Kidney (tissue), 22 donors: ENCODE results near the gene B9D2. TPM values are rescaled to one million over a fixed set of nuclear protein-coding genes. Genes with fewer than 3 reads are reported as not detected.

Experiments used
- DNase-seq, 5 donors: peaks; one replicate each; pipeline ENCODE4 v3.0.0-alpha.2; 2013 to 2020
- FAIRE-seq: peaks from 2 replicates; lab custom pipeline; 2012; peaks lifted over from hg19 to GRCh38; lab: Jason Lieb, UNC
- H3K27ac ChIP-seq, 2 donors: one replicate each; pipeline ENCODE4 v1.7.0; 2013; ENCODE audit warnings: low read depth in 2 of 2, low read length in 2 of 2, inconsistent platforms in 1 of 2
- H3K27me3 ChIP-seq: one replicate; pipeline ENCODE4 v1.7.1; 2013; ENCODE audit warnings: low read length, inconsistent platforms; ENCODE audit not compliant: control insufficient read depth, insufficient read depth
- H3K36me3 ChIP-seq, 3 donors: one replicate each; pipeline versions ENCODE4 v1.7.0 to v1.7.1; 2013; ENCODE audit warnings: low read length in 3 of 3, control low read depth in 1 of 3, inconsistent platforms in 1 of 3; ENCODE audit not compliant: insufficient read depth in 3 of 3, control insufficient read depth in 2 of 3
- H3K4me1 ChIP-seq, 3 donors: one replicate each; pipeline versions ENCODE4 v1.7.0 to v1.7.1; 2013; ENCODE audit warnings: low read length in 3 of 3, inconsistent platforms in 1 of 3, low read depth in 1 of 3; ENCODE audit not compliant: control insufficient read depth in 2 of 3, insufficient read depth in 2 of 3
- H3K4me3 ChIP-seq, 3 donors: one replicate each; pipeline versions ENCODE4 v1.7.0 to v1.8.1; 2013; ENCODE audit warnings: low read length in 3 of 3, control low read depth in 1 of 3, inconsistent platforms in 1 of 3
- H3K9ac ChIP-seq, 3 donors: one replicate each; pipeline versions ENCODE4 v1.7.0 to v1.7.1; 2013; ENCODE audit warnings: low read length in 3 of 3, control low read depth in 1 of 3, inconsistent platforms in 1 of 3
- H3K9me3 ChIP-seq, 3 donors: one replicate each; pipeline versions ENCODE4 v1.7.0 to v1.7.1; 2013; ENCODE audit warnings: low read length in 3 of 3, control low read depth in 1 of 3, inconsistent platforms in 1 of 3; ENCODE audit not compliant: control insufficient read depth in 2 of 3, insufficient read depth in 1 of 3
- intact Hi-C: fragments of 100-400 bp; cut with DNase I; formaldehyde crosslinking; loops from one replicate; pipeline ENCODE4 v1.11.1; 2022
- long read RNA-seq, 10 donors: library from polyadenylated mRNA in 1 of 10; unstranded in 1 of 10; transcript quantifications; one replicate each; pipeline ENCODE4 v2.0.0 and lab custom pipeline, GENCODE V29; 2021 to 2026
- polyA plus RNA-seq: library from polyadenylated mRNA; stranded (reverse); fragments of 350-450 nt; fragmentation: Illumina TruSeq; extraction: RNeasy Lipid Tissue Mini Kit (QIAGEN cat#74804); gene quantifications from one replicate; pipeline ENCODE4 v1.2.3, GENCODE V29; 2014; ENCODE audit warnings: low read depth, low replicate concordance; ENCODE audit not compliant: insufficient read depth
- total RNA-seq: library from RNA; stranded (reverse); fragmentation: NEBNext Ultra II Directional; extraction: Animal tissue kit (Norgen Biotek cat#: 25700); gene quantifications from one replicate; pipeline ENCODE4 v1.2.1, GENCODE V29; 2021
- TF ChIP-seq, protein P1 (sequence below): IDR thresholded peaks from 3 replicates; pipeline ENCODE4 v1.5.1; 2012; ENCODE audit warnings: mild to moderate bottlenecking, moderate library complexity, borderline replicate concordance; ENCODE audit not compliant: insufficient read depth; ENCODE audit errors: extremely low read depth
- donor health status: control.
- donor health status: control.
- donor health status: control.
- donor health status: control.
- donor health status: control.
- donor health status: DM: yes; HTN: yes; CAD: no.
- donor health status: Normal renal cell carcinoma (clear cell type).

The B9D2 gene, protein sequence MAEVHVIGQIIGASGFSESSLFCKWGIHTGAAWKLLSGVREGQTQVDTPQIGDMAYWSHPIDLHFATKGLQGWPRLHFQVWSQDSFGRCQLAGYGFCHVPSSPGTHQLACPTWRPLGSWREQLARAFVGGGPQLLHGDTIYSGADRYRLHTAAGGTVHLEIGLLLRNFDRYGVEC
- total RNA-seq (12.6 TPM), polyA plus RNA-seq (15.7 TPM)
- long read RNA-seq, donor 1, partial matches to known transcripts, result 0 of 2 reads
- long read RNA-seq, donor 1, other reads (novel, unspliced or antisense), result 0 of 2 reads
- long read RNA-seq, donor 2, transcript B9D2-201 (4 exons, 1,027 nt), result major isoform, 6 of 15 reads
- long read RNA-seq, donor 2, partial matches to known transcripts, result 9 of 15 reads
- long read RNA-seq, donor 2, other reads (novel, unspliced or antisense), result 0 of 15 reads
- long read RNA-seq, donor 3, transcript B9D2-201 (4 exons, 1,027 nt), result major isoform, 6 of 13 reads
- long read RNA-seq, donor 3, partial matches to known transcripts, result 7 of 13 reads
- long read RNA-seq, donor 3, other reads (novel, unspliced or antisense), result 0 of 13 reads
- long read RNA-seq, donor 4, partial matches to known transcripts, result 0 of 2 reads
- long read RNA-seq, donor 4, other reads (novel, unspliced or antisense), result 0 of 2 reads
- long read RNA-seq, donor 5, result 0 reads
- long read RNA-seq, donor 6, partial matches to known transcripts, result 0 of 4 reads
- long read RNA-seq, donor 6, other reads (novel, unspliced or antisense), result 0 of 4 reads
- long read RNA-seq, donor 7, transcript B9D2-201 (4 exons, 1,027 nt), result major isoform, 7 of 19 reads
- long read RNA-seq, donor 7, partial matches to known transcripts, result 11 of 19 reads
- long read RNA-seq, donor 7, other reads (novel, unspliced or antisense), result 1 of 19 reads
- long read RNA-seq, donor 8, transcript B9D2-201 (4 exons, 1,027 nt), result major isoform, 5 of 6 reads
- long read RNA-seq, donor 8, partial matches to known transcripts, result 0 of 6 reads
- long read RNA-seq, donor 8, other reads (novel, unspliced or antisense), result 0 of 6 reads
- long read RNA-seq, donor 9, partial matches to known transcripts, result 0 of 3 reads
- long read RNA-seq, donor 9, other reads (novel, unspliced or antisense), result 0 of 3 reads
- long read RNA-seq, donor 10, transcript B9D2-201 (4 exons, 1,027 nt), result major isoform, 5 of 13 reads
- long read RNA-seq, donor 10, partial matches to known transcripts, result 8 of 13 reads
- long read RNA-seq, donor 10, other reads (novel, unspliced or antisense), result 0 of 13 reads

DNA sequence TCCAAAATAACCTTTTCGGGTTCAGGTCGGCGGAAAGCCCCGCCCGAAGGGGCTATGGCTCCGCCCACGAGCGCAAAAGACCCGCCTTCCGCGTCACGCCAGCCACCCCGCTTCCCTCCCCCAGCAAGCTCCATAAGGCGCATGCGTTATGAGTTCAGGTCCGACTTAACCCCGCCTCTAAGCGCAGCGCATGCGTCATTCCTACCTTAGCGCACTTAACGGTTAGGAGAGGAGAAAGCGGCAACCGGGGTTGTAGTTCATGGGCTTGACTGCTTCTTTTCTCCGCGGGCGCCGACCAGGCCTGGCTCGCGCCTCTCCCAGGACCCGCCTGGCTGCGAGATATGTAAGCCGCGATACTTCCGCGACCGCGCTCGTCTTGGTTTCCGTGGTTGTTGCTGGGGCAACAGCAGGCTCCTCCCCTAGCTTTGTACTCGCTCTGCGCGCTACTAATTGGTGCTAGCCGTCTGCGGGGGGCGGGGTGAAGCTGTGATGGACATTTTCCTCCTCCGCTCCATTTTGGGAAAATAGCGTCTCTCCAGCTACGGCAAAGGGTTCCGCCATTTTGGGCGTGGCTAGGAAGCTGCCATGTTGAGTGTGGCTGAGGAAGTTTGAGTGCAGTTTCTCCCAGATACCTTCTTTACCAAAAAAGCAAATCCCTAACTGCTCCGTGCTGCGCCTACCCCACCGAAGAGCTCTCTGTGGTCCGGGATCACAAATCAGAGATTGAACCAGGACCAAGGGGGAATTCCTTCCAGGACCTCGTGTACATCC is at the start of gene B9D2:
Gene B9D2 (minus strand): TSS at position 397 of the 771 bp plus-strand sequence. CDS start 630 bp downstream, outside the sequence.
- no peaks in the 10 kb centered on the region for H3K36me3 ChIP-seq
- H3K27ac ChIP-seq, result peak within 1 kb of the TSS; percentile 98
- peak within 1 kb of the TSS; percentile 83 to 87 (median 84) for H3K9ac ChIP-seq
- H3K27me3 ChIP-seq, result no peaks in the 10 kb centered on the region
- peaks cover 0 to 18% (median 10%) of the 10 kb centered on the region in 3 donors for H3K4me1 ChIP-seq
- intact Hi-C loops, result no loop called here
- TF ChIP-seq, protein P1, sequence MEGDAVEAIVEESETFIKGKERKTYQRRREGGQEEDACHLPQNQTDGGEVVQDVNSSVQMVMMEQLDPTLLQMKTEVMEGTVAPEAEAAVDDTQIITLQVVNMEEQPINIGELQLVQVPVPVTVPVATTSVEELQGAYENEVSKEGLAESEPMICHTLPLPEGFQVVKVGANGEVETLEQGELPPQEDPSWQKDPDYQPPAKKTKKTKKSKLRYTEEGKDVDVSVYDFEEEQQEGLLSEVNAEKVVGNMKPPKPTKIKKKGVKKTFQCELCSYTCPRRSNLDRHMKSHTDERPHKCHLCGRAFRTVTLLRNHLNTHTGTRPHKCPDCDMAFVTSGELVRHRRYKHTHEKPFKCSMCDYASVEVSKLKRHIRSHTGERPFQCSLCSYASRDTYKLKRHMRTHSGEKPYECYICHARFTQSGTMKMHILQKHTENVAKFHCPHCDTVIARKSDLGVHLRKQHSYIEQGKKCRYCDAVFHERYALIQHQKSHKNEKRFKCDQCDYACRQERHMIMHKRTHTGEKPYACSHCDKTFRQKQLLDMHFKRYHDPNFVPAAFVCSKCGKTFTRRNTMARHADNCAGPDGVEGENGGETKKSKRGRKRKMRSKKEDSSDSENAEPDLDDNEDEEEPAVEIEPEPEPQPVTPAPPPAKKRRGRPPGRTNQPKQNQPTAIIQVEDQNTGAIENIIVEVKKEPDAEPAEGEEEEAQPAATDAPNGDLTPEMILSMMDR, result no peak
- DNase-seq (peak; percentile 99), FAIRE-seq (peak; percentile 62)
- H3K4me3 ChIP-seq, result peak within 1 kb of the TSS; percentile 85 to 94 (median 90)
- no peaks in the 10 kb centered on the region for H3K9me3 ChIP-seq

DNA sequence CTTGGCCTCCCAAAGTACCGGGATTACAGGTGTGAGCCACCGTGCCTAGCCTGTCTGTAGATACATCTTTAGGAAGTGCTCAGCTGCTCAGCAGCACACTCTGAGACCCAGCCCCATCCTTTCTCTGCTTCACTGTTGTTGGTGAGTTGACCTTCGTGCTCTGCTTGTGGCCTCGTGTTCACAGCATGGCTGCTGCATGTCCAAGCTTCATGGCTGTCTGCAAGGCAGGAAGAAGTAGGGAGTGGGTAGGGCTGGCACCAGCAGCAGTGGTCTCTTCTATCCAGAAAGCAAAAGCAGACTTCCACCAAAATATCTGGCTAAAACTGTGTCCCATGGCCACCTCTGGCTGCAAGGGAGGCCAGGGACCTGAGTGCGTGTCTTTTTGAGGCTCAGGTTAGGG is 49.0 kb upstream of the B9D2 start:
- no peaks in the 10 kb centered on the region for H3K27me3 ChIP-seq
- TF ChIP-seq, protein P1, result no peak
- H3K36me3 ChIP-seq, result peaks cover 0 to 42% (median 20%) of the 10 kb centered on the region in 3 donors
- DNase-seq (no peak), FAIRE-seq (no peak)
- H3K4me3 ChIP-seq, result no peak overlapping the region
- peaks cover 0 to 4% (median 0%) of the 10 kb centered on the region in 3 donors for H3K4me1 ChIP-seq
- no peak overlapping the region for H3K27ac ChIP-seq
- intact Hi-C loops, result no loop called here
- H3K9ac ChIP-seq, result no peak overlapping the region
- no peaks in the 10 kb centered on the region for H3K9me3 ChIP-seq

DNA sequence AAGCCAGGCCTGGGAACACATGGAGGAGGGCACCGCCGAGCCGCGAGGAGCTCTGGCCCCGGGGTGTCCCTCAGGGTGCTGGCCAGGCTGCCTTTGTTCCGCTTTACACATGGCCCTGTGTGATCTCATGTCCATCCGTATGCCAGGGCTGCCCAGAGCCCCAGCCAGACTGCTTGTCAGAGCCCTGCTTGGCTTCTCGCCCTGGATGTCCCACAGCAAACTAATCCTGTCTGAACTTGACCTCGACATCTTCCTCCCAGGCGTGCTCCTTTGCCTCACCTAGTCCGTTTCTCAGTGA is 48.0 kb upstream of the B9D2 start:
- Histone ChIP-seq H3K27ac (no peak overlapping the region), H3K4me1 (peaks cover 0 to 8% (median 0%) of the 10 kb centered on the region in 3 donors), H3K9ac (no peak overlapping the region), H3K9me3 (no peaks in the 10 kb centered on the region), H3K36me3 (peaks cover 0 to 35% (median 18%) of the 10 kb centered on the region in 3 donors), H3K4me3 (no peak overlapping the region), H3K27me3 (no peaks in the 10 kb centered on the region)
- intact Hi-C loops, result no loop called here
- DNase-seq (peak in 1 of 5 donors; percentile 51), FAIRE-seq (no peak)
- TF ChIP-seq, protein P1, result no peak
